ENCODE data around the gene KRTAP5-6.

The KRTAP5-6 gene

DNA sequence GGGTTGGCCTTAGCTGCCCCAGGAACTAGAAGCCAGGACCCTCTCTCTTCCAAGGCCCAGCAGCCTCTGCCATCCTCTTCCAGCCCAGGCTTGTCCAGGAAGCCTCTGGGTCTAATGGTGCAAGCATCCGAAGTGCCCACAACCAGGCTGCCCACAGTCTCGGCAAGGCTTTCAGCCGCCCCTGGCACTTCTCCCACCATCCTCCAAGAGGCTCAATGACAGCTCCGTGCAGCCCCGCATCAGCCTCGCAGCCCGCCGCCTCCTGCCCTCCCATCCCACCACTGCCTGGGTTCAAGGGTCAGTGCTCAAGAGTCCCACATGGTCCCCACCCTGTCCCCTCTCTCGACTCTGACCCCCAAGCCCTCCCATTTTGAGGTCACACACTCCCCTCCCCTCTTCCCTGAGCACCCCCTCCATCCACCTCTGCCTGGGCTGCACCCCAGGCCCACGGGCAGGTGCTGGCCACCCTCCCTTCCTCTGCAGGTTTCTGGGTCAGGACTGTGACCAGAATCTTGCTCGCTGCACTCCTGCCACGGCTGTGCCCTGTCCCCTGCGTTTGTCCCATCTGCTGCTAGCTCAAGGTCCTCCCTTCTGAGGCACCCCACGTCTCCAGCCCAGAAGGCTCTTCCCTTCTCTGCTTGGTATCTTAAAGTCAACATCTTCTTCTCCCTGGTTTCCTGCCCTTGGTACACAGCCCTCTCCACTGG, 36.2 kb downstream of the KRTAP5-6 start:
- H3K4me1 ChIP-seq = no peaks in the 10 kb centered on the region
- H3K27ac ChIP-seq = no peak overlapping the region
- intact Hi-C loops (cut with DNase I; ENCODE audit: low total_unique reads) = no loop called here
- TF ChIP-seq, protein P1, sequence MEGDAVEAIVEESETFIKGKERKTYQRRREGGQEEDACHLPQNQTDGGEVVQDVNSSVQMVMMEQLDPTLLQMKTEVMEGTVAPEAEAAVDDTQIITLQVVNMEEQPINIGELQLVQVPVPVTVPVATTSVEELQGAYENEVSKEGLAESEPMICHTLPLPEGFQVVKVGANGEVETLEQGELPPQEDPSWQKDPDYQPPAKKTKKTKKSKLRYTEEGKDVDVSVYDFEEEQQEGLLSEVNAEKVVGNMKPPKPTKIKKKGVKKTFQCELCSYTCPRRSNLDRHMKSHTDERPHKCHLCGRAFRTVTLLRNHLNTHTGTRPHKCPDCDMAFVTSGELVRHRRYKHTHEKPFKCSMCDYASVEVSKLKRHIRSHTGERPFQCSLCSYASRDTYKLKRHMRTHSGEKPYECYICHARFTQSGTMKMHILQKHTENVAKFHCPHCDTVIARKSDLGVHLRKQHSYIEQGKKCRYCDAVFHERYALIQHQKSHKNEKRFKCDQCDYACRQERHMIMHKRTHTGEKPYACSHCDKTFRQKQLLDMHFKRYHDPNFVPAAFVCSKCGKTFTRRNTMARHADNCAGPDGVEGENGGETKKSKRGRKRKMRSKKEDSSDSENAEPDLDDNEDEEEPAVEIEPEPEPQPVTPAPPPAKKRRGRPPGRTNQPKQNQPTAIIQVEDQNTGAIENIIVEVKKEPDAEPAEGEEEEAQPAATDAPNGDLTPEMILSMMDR (IDR thresholded peaks at IDR 0.05) = no peak
- no peaks in the 10 kb centered on the region for H3K36me3 ChIP-seq
- H3K27me3 ChIP-seq = peaks cover 0 to 71% of the 10 kb centered on the region in 2 donors
- H3K4me3 ChIP-seq = no peak overlapping the region
- peaks cover 0 to 13% (median 9%) of the 10 kb centered on the region in 3 donors for H3K9me3 ChIP-seq
- DNase-seq = peak in 1 of 2 donors; percentile 61

DNA sequence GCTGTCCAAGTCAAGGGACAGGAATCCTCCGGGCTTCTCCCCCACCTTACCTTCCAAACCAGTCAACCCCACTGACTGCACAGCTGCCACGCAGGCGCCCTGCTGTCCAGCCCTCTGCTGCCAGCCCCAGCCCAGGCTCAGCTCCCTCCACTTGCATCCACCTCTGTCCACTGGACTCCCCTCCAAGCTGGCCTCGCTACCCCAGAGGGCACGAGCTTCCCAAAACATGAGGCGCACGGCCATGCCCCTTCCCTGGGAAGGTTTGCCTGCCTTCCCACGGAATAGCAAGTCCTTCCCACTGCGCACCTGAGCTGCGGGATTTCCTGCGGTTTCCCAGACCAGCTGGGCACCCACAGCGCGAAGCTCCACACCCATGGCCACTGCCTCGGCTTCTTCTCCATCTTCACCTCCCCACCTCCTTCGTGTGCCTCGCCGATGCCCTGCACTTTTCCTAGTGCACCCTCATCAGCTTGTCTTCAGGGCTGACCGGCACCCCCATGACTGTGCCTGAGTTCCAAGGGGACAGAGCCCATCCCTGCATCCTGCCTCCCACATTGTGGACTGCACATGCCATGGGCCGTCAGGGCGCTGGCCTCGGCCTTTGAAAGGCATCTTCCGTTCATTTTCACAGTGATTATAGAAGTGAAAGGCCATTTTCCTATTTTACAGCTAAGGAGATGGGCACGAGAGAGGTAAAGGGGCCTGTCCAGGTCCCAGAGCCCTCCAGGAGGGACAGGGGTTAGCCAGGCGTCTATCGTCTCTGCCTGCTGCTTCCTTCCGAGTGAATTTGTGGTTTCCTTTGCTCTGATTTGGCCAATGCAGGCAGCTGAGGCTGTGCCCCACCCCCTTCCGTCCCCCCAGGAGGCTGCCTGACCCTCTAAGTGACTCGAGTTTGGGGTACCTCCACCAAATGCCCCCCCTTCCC, 37.0 kb downstream of the KRTAP5-6 start:
- no peak overlapping the region for H3K4me3 ChIP-seq
- H3K27me3 ChIP-seq = peaks cover 0 to 63% of the 10 kb centered on the region in 2 donors
- H3K36me3 ChIP-seq = no peaks in the 10 kb centered on the region
- DNase-seq = peak in 1 of 2 donors; percentile 66
- TF ChIP-seq, protein P1 (IDR thresholded peaks at IDR 0.05) = no peak
- H3K4me1 ChIP-seq = no peaks in the 10 kb centered on the region
- H3K9me3 ChIP-seq = peaks cover 0 to 13% (median 9%) of the 10 kb centered on the region in 3 donors
- intact Hi-C loops (cut with DNase I; ENCODE audit: low total_unique reads) = no loop called here
- H3K27ac ChIP-seq = no peak overlapping the region

DNA sequence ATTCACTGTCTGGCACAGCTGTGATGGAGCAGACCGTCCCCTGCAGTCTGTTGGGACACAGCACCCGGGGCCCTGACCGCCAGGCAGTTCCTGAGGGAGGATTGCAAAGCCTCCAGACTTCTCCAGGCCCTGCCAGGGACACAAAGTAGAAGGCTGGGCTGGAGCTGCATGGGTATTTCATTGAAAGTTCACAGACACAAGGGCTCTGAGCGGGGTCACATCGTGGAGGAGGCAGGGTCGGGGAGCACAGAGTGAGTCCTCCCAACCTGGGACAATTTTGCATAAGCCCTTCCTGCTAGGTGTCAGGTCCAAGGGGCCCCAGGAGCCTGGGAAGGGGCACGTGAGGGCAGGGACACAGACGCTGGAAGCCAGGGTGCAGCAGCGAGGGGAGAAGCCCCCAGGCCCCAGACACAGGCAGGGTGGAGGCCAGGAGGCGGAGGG, 37.7 kb downstream of the KRTAP5-6 start:
- no peaks in the 10 kb centered on the region for H3K36me3 ChIP-seq
- H3K4me1 ChIP-seq = no peaks in the 10 kb centered on the region
- peaks cover 0 to 61% of the 10 kb centered on the region in 2 donors for H3K27me3 ChIP-seq
- H3K4me3 ChIP-seq = no peak overlapping the region
- peaks cover 0 to 13% (median 9%) of the 10 kb centered on the region in 3 donors for H3K9me3 ChIP-seq
- TF ChIP-seq, protein P1 (IDR thresholded peaks at IDR 0.05) = no peak
- intact Hi-C loops (cut with DNase I; ENCODE audit: low total_unique reads) = no loop called here
- DNase-seq = peak in 1 of 2 donors; percentile 65
- no peak overlapping the region for H3K27ac ChIP-seq

DNA sequence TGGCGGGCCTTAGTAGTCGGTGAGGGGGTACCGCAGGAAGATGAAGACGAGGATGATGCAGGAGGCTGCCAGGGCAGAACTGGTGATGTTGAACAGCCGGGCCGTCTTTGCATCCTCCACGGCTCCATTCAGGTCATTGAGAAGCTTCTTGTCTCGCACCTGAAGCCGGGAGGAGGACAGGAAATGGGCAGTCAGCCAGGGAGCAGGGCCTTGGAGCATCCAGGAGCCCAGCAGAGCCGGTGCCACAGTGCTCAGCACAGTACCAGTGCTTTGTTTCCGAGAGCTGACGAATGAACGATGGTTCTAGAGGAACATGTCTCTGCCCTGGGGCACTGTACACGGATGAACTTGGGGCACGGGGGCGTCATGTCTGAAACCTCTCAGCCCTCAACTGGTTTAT, 38.3 kb downstream of the KRTAP5-6 start:
- TF ChIP-seq, protein P1 (IDR thresholded peaks at IDR 0.05) = no peak
- no peak for DNase-seq
- H3K4me3 ChIP-seq = no peak overlapping the region
- H3K4me1 ChIP-seq = no peaks in the 10 kb centered on the region
- H3K36me3 ChIP-seq = no peaks in the 10 kb centered on the region
- peaks cover 0 to 55% of the 10 kb centered on the region in 2 donors for H3K27me3 ChIP-seq
- peaks cover 0 to 13% (median 9%) of the 10 kb centered on the region in 3 donors for H3K9me3 ChIP-seq
- intact Hi-C loops (cut with DNase I; ENCODE audit: low total_unique reads) = no loop called here
- H3K27ac ChIP-seq = no peak overlapping the region

DNA sequence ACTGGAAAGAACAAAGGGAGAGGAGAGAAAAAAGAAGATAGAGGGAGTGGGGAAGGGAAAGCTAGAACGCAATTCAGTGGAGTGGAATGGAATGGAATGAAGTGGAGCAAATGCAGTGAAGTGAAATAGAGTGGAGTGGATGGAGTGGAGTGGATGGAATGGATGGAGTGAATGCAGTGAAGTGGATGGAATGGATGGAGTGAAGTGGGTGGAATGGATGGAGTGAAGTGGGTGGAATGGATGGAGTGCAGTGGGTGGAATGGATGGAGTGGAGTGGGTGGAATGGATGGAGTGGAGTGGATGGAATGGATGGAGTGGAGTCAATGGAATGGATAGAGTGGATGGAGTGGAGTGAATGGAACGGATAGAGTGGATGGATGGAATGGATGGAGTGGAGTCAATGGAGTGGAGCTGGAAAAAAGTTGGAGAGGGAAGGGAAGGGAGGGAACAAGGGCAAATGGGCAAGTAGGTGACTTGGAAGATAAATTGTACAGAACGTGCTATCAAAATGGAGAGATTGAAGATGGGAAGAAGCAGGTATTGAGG, 39.5 kb downstream of the KRTAP5-6 start:
- TF ChIP-seq, protein P1 (IDR thresholded peaks at IDR 0.05) = no peak
- no peak overlapping the region for H3K27ac ChIP-seq
- no peak overlapping the region for H3K4me3 ChIP-seq
- H3K4me1 ChIP-seq = no peaks in the 10 kb centered on the region
- H3K9me3 ChIP-seq = peaks cover 0 to 13% (median 9%) of the 10 kb centered on the region in 3 donors
- peak in 1 of 2 donors; percentile 1 for DNase-seq
- H3K27me3 ChIP-seq = peaks cover 0 to 48% of the 10 kb centered on the region in 2 donors
- intact Hi-C loops (cut with DNase I; ENCODE audit: low total_unique reads) = no loop called here
- no peaks in the 10 kb centered on the region for H3K36me3 ChIP-seq
